NCI-H1105 (cell line): ENCODE measurements around the gene OSM.

ENCODE experiments used
- DNase-seq: peaks from one replicate; lab custom pipeline; 2025; lab: John Stamatoyannopoulos, UW

Gene OSM

DNA sequence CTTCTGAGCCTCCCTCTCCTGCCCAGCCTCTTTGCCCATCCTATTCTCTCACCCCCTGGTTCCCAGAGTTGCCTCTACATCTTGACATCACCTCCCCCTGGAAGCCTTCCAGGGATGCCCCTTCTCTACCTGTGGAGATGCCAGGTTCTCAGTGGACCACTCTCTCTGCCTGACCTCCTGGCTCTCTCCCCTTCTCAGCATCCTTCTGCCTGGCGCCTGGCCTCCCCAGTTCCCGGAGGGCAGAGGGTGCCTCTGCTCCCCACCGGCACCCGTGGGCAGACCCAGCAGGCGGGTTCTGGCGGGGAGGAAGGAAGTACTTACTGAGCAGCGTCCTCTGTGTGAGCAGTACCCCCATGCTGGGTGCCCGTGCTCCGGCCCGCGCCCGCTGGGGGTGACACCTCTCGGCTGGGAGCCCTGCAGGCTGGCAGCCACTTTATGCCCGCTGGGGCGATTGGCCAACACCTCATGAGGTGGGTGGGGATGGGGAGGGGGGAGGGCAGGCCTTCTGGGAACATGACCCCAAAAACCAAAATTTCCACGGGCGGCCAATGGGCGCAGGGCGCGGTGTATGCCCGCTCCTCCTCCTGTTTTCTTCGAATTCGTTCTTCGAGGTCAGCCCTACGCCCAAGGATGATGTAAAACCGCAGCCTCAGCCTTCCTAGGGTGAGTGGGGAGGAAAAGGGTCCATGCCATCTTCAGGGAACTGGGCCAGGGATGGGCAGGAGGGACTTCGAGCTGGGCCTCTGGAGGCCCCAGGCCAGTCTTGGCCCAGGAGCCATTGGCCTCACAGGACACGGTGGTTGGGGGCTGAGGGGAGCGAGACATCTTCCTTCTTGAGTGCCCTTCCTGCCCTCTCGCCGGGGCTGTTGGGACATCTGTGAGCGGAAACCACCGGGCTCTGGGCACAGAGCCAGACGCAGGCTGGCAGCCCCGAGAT lies at the start of gene OSM:
OSM (minus strand) TSS at position 407 of the 937 bp plus-strand sequence; CDS start at position 355, 52 bp downstream.
- DNase-seq, result no peak

DNA sequence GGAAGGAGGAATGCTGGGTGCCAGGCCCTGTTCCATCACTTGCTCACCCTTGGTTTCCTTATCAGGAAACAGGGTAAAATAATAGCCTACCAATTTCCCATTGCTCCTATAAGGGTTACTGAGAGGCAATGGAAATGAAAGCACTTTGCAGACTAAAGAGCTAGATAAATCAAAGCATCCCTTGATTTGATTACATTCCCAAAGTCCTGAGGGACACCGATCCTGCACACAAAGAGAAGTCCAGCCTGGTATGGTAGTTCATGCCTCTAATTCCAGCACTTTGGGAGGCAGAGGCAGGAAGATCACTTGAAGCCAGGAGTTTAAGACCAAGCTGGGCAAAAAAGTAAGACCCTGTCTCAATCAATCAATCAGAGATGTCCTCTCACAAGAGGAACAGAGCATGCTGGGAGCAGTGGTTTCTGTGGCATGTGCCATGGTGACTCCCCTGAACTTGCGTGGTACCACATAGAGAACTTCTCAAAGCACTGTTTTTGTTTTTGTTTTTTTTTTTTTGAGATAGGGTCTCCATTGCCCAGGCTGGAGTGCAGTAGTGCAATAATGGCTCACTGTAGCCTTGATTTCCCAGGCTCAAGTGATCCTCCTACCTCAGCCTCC lies 49.4 kb upstream of the OSM start:
- DNase-seq, result no peak

DNA sequence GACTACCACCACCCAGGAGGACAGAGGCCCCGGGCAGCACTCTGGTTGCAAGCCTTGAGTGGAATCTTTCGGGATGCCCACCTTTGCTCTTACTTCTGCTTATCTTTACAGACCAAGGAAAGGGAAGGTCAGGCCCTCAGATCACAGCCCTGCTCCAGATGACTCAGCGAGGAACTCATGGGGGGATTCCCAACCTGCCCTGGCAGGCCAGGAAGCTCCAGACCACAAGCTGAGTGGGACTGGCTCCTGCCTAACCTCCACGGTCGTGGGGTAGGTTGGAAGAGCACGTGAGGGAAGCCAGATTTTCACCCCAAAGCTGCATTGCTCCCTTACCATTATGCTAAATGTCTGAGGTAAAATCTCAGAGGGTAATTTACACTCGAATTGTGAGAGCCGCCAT lies 48.3 kb upstream of the OSM start:
- no peak for DNase-seq

DNA sequence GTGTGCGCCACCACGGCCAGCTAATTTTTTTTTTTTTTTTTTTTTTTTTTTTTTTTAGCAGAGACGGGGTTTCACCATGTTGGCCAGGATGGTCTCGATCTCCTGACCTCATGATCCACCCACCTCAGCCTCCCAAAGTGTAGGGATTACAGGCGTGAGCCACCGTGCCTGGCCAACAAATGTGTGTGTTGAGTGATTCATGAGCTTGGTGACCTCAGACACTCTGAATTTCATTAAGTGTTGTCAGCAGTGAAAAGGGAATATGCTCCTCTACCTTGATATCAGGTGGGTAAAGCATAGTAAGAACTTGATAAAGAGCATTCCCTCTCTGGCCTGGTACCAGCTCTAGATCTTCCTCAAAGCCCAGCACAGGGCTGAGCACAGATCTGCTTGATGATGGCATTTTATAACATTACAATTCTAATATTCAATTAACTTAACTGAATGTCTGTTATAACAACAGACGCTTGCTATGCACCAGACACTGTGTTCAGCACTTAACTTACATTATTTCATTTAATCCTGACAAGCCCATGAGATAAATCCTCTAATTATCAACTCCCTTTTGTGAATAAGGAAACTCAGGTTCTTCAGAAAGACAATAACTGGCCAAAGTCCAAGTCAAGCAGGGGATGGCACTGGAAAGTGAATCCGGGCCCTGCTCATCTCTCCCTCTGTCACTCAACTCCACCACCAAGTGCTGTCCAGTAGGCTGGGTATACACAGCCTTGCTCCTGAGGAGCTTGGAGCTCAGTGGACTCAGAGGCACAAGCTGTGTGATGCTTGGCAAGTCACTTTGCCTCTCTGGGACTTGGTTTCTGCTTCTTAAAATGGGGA lies 47.1 kb upstream of the OSM start:
- no peak for DNase-seq

DNA sequence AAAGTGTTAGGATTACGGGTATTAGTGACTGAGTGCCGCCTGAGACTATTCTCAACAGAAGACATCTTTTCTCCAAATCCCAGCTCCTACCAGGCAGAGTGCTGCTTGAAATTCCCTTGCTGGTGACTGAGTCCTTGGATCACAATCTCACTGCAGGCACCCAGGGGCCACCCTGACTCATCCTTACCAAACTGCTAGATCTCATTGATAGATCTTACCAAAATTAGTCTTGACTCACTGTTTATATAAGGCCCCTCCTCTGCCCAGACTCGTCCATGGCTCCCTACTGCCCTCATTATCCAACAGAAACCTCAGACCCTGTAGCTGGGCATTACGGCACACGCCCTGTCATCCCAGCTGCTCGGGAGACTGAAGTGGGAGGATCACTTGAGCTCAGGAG lies 45.4 kb upstream of the OSM start:
- no peak for DNase-seq

DNA sequence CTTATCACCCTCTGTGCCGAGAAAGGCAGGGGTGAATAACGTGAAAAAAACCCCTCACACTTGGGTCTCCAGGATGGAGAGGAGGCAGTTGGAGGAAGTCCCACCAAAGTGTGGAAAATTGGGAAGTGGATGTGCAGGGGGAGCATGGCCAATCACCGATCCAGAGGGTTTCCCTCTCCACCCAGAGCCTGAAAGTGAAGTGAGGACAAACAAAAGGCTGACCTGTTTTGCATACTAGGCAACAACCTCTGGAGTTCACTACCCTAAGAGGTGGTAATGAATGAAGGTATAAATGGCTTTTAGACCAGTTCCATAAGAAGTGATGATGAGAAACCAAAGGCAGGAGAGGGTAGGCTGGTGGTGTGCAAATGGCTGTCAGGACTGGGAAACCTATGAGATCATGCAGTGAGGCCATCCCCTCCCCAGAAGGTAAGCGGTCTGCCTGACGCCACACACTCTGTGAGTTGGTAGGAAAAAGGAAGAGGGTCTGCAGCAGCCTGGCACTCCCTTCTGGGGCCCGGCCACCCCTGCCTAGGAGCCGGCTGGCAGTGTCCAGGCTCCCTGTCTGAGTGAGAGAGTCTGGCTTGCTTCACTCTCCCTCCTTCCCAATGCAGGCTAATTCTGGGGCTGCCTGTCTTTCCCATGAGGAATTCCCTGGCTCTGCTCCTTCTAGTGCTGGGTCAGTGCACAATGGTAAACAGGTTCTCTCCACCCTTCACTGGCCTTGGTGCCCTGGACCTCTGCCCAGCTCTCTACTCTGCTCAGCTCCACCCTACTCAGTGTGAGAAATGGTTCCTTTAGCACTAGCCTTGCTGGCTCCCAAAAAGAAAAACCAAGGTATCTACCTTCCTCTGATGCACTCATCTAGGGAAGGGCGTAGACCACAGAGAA lies 44.5 kb upstream of the OSM start:
- DNase-seq, result no peak

DNA sequence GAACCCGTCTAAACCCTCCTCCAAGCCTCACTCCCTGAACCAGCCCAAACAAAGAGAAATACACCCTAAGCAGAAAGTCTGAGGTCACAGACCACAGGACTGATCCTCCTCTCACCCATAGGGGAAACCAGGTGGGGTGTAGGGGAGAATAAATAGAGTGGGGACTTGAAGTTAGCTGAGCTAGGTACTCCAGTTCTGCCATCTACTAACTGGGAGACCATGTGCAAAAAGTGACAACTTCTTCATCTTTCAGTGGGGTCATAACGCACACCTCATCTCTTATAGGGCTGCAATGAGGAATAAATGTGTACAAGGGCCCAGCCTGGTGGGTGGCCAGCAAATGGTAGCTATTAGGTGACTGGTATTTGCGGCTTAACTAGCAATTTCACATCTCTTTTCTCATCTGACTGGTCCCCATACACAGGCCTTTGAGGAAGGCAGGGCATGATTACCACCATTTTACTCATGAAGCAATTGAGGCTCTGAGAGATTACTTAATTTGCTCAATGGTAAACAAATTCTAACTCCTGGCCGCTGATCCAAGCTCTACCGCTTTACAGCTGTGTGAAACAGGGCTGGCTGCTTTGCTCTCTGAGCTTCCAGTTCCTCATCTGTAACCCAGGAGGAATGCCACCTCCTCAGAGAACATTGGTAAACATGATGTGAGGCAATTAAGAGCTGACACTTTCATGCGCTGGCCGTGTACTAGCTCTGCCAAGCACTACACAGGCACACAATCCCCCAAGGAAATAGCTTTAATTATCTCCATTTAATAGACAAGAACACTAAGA lies 43.5 kb upstream of the OSM start:
- no peak for DNase-seq

DNA sequence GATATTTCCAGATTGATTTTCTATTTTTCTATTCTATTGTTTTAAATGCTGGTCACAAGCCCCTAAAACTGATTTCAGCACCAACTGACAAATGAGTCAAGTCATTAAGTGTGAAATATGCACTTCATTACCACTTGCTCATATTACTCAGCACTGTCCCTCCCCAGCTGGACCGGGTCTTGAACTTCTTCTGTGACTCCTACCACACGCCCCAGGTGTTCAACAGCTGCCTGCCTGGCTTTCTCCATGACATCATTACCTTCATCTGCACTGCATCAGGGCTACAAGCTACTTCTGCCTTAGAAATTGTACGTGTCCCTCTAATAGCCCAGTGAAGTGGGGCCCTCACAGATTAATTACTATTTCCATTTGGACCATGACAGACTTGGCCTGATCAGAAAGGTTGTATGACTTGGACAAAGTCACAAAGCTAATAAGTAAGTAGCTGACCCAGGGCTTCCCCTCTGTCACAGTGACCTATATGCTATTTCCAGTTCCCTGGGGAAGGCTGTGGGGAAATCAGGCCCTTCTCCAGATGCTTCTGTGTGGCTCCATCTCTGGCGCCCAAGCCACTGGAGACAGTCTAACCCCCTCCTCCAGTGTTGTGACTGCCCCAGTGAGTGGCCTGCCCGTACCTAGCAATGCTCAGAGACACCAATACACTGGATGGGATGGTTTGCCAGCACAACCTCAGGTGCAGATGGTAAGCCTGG lies 42.0 kb upstream of the OSM start:
- no peak for DNase-seq

DNA sequence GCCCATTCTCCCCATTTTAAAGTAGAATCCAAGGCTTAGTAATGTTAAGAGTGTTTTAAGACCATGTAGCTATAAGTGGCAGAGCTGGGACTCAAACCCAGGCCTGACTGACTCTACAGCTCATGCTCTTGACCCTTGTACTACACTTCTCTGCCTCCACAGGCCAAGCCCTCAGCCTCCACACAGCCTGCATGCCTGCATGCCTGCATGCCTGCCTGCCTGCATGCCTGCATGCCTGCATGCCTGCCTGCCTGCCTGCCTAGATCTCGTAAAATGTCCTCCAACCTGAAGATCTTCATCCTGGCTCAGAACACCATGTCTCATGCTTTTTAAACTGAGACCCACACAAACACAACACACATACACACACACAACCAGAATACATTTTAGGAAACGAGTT lies 41.4 kb upstream of the OSM start:
- DNase-seq, result no peak

DNA sequence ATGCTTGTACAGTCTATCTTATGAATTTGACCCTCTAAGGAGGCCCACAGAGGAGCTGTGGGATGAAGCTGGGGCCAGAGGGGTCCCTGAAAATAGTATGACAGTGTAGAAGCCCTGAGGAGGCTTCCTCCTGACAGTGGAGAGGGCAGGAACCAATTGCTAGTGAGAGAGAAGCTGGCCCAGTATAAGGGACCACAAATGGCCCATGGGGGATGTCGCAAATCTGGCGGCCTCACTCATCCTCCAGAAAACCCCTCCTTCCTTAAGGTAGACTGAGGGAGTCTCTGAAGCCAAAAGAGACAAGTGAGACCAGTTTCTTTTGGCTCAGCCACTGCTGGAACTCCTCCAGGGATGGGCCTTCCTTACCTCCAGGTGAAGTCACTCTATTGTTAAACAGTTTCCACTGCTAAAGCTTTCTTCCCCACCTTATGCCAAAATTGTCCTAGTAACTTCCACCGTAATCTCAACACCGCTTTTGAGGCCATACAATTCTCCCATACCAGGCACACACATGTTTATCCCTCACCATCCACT lies 40.5 kb upstream of the OSM start:
- DNase-seq, result no peak

DNA sequence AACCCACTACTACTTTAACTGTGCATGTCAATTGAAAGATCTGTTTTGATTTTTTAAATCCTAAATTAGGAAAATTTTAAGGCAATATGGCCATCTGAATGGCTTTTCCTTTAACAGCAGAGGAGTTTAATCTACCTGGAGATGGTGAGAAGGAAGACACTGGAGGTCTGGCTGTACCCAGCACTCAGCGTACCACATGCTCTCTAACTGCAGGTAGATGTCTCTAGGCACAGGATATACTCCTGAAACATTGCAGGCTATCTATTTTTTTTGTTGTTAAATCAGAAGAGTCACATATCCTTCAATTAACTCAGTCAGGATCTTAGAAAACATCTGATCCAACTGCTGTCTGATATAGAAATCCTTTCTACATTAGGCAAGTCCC lies 40.0 kb upstream of the OSM start:
- no peak for DNase-seq

DNA sequence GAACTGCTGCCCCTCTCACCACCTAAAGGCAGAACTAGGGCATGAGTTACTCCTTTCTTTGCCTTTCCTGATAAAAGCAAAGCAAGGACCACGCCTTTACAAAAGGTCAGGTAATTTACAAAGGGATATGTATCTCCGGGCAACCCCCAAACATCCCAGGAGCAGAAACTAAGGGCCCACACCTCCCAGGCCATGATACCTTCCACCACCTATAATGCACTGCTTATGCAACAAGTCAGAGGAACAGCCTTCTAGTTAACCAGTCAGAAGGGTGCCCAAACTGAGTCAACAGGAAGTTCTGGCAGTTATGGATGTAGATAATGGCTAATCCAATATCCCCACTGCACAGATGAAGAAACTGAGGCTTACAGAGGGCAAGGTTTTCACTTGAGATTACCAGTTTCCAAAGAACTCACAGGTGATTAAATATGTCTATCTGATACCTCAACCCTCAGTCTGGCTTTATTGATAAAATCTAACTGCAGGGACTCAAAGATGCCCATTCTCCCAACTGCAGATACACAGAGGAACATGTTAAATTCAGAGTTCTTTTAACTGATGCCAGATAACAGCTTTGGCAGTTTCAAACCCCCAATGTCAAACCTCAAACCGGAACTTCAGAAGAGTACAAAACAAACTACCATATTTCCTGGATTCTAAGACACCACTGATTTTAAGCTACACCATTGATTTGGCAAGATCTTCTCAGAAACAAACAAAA lies 39.4 kb upstream of the OSM start:
- DNase-seq, result no peak

DNA sequence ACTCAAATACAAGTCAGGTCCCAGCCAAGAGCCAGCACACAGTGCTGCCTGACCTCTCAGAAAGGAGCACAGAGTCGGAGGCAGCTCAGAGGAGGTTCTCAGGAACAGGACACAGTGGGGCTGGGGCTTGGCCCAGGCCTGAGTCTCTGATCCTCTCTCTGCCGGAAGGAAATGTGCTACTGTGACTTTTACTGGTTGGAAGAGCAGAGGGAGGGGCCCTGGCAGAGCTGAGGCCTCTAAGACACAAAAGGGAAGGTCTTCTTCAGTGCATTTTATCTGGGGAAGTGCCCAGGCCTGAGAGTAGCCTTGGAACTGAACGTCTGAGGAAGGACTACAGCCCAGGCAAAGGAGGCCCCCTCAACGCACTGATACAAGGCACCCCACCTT lies 38.9 kb upstream of the OSM start:
- no peak for DNase-seq

DNA sequence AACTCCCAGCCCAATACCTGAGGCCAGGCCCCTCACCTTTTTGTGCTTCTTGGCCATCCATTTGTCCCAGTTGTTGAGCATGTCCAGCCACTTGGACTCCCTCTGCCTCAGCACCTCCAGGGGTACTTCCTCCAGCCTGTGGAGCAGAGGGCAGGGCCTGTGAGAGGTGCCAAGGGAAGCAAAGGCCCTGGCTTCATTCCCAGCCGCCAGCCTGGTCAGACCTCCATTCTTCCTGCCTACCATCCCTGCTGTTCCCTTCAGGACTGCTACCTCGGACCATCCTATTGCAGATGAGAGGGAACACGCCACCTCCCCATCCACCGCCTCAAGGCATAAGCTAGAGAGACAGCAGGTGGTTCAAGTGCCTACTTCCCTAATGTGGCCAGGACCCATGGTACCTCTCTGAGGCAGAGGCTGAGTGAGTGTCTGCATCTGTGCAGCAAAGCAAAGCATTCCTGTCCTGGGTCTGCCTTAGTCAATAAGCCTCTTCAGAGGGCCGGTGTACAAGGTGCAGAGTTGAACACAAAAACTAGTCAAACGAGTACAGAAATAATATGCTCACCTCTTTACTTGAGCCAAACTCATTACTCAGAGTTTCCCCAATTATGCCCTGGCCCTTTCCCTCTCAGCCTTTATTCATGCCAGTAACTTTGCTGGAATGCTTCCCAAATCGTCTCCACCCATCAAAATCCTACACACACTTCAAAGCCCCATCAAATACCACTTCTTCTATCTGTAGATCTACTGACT lies 38.0 kb upstream of the OSM start:
- no peak for DNase-seq

DNA sequence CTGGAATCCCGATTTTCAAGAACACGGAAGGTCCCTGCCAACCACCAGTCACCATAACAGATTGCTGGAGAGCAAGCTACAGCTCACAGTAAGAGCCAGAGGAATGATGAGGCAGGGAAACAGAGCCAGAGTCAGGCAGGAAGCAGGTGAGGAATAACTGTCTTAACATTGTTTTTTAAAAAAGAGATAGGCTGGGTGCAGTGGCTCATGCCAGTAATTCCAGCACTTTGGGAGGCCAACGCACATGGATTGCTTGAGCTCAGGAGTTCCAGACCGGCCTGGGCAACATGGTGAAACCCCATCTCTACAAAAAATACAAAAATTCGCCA lies 36.1 kb upstream of the OSM start:
- DNase-seq, result no peak

DNA sequence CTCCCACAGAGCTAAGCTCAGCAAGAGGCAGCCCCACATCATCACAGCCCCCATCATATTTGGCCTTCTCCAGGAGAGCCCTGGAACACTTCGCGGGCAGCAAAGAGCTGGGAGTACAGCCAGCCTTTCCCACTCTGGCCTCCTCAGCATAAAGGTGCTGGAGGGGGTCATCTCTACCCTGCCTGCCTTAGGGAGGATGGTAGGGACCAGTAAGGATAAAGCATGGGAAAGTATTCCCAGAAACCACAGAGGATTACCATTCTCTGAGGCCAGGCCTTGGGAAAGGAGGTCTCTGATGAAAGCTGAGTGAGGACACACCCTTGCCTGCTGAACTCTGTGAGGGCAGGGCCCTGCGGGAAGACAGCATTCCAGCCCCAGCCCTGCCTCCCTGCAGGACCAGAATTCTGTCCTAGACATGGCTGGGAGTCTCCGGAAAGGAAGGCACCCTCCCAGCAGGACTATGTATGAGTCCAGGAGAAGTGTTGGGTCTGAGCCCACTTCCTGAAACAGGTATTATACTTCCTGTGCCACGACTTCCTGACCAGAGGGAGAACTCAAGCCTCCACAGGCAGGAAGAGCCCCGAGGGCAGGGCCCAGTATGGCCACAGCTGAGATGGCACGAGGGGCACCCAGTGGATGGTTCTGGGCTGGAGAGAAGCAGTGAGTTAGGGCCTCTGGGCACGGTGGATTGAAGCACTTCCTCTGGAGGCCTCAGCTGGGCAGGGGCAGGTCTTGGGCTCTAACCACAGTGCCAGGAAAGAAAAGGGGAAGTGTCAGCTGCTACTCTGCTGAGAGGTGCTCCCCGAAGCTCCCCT lies 35.6 kb upstream of the OSM start:
- DNase-seq, result no peak

DNA sequence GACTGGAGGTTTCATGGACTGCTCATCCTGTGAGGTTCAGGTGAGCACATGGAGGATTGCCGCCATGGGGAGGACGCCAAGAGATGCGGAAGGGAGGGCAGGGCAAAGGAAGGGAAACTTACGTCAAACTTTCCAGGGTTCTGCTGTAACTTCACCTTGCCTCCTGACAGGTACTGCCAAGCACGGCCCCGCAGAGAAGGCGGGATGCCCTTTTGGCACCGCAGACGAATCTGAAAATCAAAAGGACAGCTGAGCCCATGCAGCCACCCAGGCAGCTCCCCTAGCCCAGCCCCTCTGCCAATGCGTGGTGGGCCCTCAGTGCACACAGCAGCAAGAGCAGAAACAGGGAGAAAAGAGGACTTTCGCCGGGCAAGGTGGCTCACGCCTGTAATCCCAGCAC lies 32.7 kb upstream of the OSM start:
- no peak for DNase-seq
